K562 (cell line): ENCODE data around the gene ACAD10.

Experiments used
- HCFC1 ChIP-seq: IDR thresholded peaks from 2 replicates; pipeline ENCODE4 v1.6.1; 2012; ENCODE audit warnings: low read depth, low read length, improper control_type of control experiment
- MAFK ChIP-seq: IDR thresholded peaks from 2 replicates; pipeline ENCODE4 v1.6.1; 2011; ENCODE audit warnings: low read length, improper control_type of control experiment
- NCOR1 ChIP-seq: fragments of 450-650 bp; IDR thresholded peaks from 2 replicates; pipeline ENCODE4 v1.6.1; 2016; ENCODE audit warnings: mild to moderate bottlenecking, moderate library complexity
- SAP30 ChIP-seq: fragments of 200-600 bp; sonication (generic); IDR thresholded peaks from 2 replicates; pipeline ENCODE4 v1.6.1; 2012; ENCODE audit warnings: borderline replicate concordance, low read depth, mild to moderate bottlenecking, moderate library complexity, low read length, control low read depth, inconsistent platforms; ENCODE audit not compliant: insufficient read depth, poor library complexity, severe bottlenecking
- ZKSCAN3 ChIP-seq: fragments of 250-450 bp; sonication (Bioruptor Pico); IDR thresholded peaks from 2 replicates; pipeline ENCODE4 v1.4.0; 2020

- TF ChIP-seq ZKSCAN3 (CRISPR knock-in tag) = no peak
- no peak for TF ChIP-seq MAFK
- no peak for TF ChIP-seq NCOR1
- TF ChIP-seq SAP30 = no peak
- TF ChIP-seq HCFC1 = no peak
Measured at GRCh38 chr12:111673503-111673902, 12.3 kb upstream of the ACAD10 start.
